Stimulated activated naive CD8-positive, alpha-beta T cell treated with anti-CD3 and anti-CD28 coated beads, Interleukin-15, Interleukin-2, amounts not matched to agents 100 U/mL and 50 U/mL, for 24 hours (primary cell): ENCODE data around the gene GRAP.
"Not testable (repeated sequence)": the region's sequence is repeated elsewhere in the genome, so short reads cannot be mapped to it uniquely, and the experiment has no call there.

ENCODE experiments used
- ATAC-seq: fragments of 150-1000 bp; cut with Tn5 transposase; one replicate; pipeline ENCODE4 v1.10.0; 2021
- DNase-seq: peaks from one replicate; pipeline ENCODE4 v3.0.0; 2021

GRAP gene

DNA sequence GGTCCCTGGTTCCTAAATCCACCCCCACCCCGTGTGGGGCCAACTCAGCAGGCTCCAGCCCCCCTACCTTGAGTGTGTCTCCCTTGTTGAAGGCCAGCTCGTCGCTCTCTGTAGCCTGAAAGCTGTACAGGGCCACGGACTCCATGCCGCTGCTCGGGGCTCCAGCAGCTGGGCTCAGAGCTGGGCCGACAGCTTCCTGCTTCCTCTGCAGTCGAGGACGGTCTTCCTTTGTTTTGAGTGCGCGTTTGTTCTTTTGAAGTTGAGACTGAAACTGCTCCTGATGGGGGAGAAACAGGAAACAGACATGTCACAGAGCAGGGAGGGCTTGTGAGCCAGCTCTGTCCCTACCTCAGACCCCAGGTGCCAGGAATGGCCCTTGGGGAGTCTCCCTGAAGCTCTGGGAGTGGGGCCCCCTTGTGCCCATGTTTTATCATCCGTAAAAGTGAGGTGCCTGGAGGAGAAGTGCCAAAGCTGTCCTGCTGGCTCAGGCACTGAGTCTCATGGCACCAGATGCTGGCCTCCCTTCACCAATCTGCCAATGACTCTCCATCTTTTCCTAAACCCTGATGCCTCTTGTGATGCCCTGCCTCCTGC is at the start of gene GRAP:
Gene GRAP (minus strand): TSS at position 176 of the 594 bp plus-strand sequence. CDS start 31 bp downstream, at position 145.
- ATAC-seq = peak; percentile 47
- DNase-seq = not testable (repeated sequence)

- ATAC-seq, DNase-seq: not testable (repeated sequence)
These were observed 47.1 kb upstream of the GRAP start for GRCh38 chr17:19093684-19094438.

DNA sequence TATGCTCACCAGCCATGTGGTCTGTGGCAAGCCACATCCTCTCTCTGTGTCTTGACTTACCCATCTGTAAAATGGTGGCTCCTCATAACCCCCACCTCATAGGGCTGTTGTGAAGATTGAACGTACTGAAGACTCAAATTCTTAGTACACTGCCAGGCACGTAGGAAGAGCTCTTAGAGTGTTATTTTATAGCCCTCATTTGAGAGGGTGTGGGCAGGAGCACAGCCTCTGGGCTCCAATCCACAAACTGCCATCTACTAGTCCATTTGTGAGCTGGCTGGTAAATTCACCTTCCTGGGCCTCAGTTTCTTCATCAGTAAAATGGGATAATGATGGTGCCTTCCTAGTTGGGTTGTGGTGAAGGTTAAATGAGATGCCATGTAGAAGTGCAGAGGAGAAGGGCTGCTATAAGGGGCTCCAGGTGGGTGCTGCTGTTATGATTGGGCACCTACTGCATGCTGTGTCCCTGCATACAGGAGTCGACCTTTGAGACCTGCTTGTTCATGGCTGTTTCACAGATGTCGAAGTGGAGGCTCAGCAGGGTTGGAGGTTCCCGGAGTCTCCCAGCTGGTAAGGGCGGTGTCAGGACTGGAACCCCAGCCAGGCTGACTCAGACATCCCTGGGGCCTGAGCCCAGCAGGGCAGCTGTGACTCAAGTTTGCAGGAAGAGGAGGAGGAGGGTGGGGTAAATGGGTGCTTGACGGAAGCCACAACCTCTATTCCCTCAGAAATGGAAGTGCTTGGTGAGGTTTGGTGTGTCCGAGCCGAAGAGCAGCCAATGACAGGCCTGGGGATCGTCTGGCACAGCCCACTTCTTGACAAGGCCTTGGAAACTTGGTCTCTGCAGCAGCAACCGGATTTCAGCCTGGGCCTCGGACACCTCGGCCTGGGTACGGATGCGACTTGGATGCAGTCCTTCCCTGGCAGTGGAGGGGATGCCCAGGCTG is 46.3 kb upstream of the GRAP start:
- ATAC-seq, DNase-seq: not testable (repeated sequence)

DNA sequence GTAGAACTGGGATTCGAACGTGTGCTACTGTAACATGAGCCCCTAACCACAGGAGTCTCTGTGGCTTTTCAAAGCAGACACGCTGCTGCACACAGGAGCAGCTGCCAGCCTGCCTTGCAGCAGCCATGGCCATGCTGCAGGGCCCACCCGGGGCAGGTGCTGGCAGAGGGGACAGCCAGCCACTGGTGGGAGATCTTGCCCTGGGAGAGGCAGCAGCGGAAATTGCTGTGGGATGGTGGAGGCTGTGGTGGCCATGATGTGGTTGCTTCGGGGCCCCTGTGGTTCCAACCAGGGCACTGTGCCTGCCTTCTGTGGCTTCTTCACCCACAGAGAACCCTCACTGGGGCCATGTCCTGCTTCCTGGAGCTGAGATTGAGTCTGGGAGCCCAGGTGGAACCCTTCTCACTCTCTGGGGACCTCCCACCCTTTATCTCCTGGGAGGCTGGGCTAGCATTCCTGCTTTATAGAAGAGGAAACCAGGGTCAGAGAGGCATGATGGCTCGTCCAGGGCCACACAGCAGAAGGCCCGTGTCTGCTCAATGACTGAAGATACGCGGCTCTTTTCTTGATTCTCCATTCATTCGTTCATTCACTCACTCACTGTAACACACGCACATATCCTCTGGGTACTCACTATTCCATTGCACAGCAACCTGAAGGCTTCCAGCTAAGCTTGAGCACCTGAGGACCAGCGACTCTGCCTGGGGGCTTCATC is 43.5 kb upstream of the GRAP start:
- peak; percentile 70 for ATAC-seq
- DNase-seq = not testable (repeated sequence)

- DNase-seq = not testable (repeated sequence)
These were observed 42.3 kb upstream of the GRAP start for GRCh38 chr17:19088804-19089685.

DNA sequence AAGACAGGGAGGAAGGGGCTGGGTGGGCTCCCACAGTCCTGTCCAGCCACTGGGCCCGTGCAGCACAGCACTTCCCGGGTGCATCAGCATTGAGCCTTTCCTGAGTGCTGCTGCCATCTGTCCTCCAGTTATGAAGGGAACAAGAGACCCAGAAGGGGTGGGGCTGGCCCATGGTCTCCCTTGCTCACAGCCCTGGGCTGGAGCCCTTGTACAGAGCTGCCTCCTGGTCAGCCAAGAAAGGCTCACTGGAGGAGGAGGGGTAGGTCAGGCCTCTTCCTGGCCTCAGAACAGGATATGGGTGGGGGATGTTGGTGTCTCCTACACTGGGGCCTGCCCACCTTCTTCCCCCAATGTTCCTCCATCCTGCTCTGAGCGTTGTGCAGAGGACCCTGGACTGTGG is 30.6 kb upstream of the GRAP start:
- not testable (repeated sequence) for ATAC-seq, DNase-seq

More at GRCh38 chr17:19088804-19089685, 42.3 kb upstream of the GRAP start:
- peak; percentile 16 for ATAC-seq

DNA sequence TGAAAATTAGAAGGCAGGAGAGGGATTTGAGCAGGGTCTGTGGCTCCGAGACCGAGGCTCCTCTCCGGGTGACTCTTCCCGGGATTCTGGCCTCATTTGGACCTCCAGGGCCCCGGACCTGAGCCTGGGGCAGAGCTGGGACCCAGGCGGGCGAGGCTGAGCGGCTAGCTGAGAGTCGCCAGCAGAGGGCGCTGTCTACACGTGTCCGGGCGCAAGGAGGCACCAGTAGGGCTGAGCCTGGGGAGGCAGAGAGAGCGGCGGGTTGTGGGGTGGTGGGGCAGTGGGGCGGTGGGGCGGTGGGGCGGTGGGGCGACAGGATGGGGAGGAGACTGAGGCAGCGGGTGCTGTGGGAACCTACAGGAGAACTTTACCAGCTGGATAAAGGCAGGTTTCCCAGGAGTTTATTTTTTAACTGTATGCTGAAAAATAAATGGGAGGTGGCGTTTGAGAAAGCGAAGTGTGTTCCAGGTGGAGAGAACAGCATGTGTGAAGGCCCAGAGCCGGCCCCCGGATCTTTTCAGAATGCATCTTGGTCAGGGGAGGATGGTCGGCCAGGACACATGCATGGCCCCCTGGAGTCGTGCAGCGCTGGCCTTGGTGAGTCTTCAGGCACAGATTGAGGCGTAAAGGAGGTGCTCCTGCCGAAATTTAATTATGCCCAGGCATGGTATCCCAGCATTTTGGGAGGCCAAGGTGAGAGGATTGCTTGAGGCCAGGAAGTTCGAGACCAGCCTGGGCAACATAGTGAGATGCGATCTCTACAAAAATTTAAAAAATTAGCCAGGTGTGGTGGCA is 29.8 kb upstream of the GRAP start:
- peak; percentile 4 for DNase-seq
- peak; percentile 92 for ATAC-seq

GRCh38 chr17:19070318-19071168 is 23.8 kb upstream of the GRAP start:
- not testable (repeated sequence) for DNase-seq
- peak; percentile 95 for ATAC-seq

- not testable (repeated sequence) for ATAC-seq, DNase-seq
These were observed 17.6 kb upstream of the GRAP start for GRCh38 chr17:19064378-19064777.

DNA sequence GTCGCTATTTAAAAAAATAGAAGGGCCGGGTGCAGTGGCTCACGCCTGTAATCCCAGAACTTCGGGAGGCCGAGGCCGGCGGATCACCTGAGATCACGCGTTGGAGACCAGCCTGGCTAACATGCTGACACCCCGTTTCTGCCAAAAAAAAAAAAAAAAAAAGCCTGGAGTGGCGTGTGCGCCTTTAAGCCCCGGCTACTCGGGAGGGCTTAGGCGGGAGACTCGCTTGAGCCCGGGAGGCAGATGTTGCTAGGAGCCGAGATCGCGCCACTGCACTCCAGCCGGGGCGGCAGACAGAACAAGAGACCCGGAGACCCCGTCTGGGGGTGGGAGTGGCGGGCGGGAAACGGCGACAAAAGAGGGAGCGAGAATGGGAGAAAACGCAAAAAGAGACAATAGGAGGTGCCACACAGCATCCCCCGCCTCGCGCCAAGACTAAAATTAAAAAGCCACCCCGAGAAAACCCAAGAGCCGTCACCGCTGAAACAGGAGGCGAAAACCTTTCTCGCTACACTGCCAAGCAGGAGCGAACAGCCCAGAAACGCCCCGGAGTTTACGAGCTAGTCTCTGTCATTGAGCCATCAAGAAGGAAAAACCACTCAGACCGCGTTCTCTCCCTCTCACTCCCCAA is 16.7 kb upstream of the GRAP start:
- ATAC-seq (peak; percentile 68), DNase-seq (peak; percentile 91)

GRCh38 chr17:19062718-19063325 is 16.1 kb upstream of the GRAP start:
- DNase-seq = not testable (repeated sequence)
- ATAC-seq = peak; percentile 78

DNA sequence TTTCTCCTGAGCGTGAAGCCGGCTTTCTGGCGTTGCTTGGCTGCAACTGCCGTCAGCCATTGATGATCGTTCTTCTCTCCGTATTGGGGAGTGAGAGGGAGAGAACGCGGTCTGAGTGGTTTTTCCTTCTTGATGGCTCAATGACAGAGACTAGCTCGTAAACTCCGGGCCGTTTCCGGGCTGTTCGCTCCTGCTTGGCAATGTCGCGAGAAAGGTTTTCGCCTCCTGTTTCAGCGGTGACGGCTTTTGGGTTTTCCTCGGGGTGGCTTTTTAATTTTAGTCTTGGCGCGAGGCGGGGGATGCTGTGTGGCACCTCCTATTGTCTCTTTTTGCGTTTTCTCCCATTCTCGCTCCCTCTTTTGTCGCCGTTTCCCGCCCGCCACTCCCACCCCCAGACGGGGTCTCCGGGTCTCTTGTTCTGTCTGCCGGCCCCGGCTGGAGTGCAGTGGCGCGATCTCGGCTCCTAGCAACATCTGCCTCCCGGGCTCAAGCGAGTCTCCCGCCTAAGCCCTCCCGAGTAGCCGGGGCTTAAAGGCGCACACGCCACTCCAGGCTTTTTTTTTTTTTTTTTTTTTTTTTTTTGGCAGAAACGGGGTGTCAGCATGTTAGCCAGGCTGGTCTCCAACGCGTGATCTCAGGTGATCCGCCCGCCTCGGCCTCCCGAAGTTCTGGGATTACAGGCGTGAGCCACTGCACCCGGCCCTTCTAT is 15.4 kb upstream of the GRAP start:
- ATAC-seq = peak; percentile 15
- not testable (repeated sequence) for DNase-seq

- DNase-seq = not testable (repeated sequence)
These were observed 8.7 kb upstream of the GRAP start for GRCh38 chr17:19055447-19055846.

GRCh38 chr17:19048826-19049225 is 2.1 kb upstream of the GRAP start:
- DNase-seq = peak; percentile 3
- not testable (repeated sequence) for ATAC-seq

More at GRCh38 chr17:19055447-19055846, 8.7 kb upstream of the GRAP start:
- peak; percentile 83 for ATAC-seq

- not testable (repeated sequence) for ATAC-seq
- DNase-seq = peak; percentile 3
These were observed 753 bp upstream of the GRAP start for GRCh38 chr17:19047510-19047909.

- DNase-seq = not testable (repeated sequence)
- peak; percentile 33 for ATAC-seq
These were observed 2.1 kb downstream of the GRAP start for GRCh38 chr17:19044643-19045042.

- ATAC-seq = not testable (repeated sequence)
These were observed 3.7 kb downstream of the GRAP start for GRCh38 chr17:19043032-19043431.

More at GRCh38 chr17:19043032-19043431, 3.7 kb downstream of the GRAP start:
- not testable (repeated sequence) for DNase-seq
